ENCODE measurements around the gene CMTM6. TPM values are rescaled to one million over a fixed set of nuclear protein-coding genes. Genes with fewer than 3 reads are reported as not detected.

The CMTM6 gene
- total and polyA plus RNA-seq, 9 of the 15 experiments (the other 6 are each of a cell fraction or from before 2014, with no cell fraction given), result 8.9 to 39.7 (median 19.5) TPM

DNA sequence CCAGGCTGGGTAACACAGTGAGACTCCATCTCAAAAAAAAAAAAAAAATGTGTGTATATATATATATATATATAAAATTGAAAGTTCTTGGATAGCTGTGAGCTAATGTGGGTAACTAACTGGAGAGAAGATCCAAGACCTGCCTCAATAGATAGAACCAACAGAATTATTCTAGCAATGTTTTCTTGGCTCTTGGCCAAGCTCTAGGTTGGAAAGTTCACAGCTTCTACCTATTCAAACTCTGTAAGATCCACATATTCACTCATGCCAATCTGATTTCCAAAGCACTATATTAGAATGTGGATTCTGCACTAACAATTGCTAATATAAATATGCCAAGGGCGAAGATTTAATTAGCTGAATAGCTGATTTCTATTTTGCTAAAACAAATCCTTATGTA, 29.8 kb upstream of the CMTM6 start:
- H2AFZ ChIP-seq (ENCODE audit: low read depth, low read length), result no peak overlapping the region
- no peak overlapping the region for H3K27ac ChIP-seq (ENCODE audit: extremely low read depth, low read depth, low read length)
- H3K36me3 ChIP-seq (ENCODE audit: control insufficient read depth, insufficient read depth, low read length), result peaks cover 80% of the 10 kb centered on the region
- no peak overlapping the region for H3K9ac ChIP-seq (ENCODE audit: insufficient read depth in 1 of 2, low read depth in 2 of 2, low read length in 2 of 2)
- no peaks in the 10 kb centered on the region for H3K79me2 ChIP-seq (ENCODE audit: control insufficient read depth, insufficient read depth, low read length)
- in situ Hi-C loops (cut with MboI) (no loop called here), intact Hi-C loops (cut with micrococcal nuclease) (no loop called here)
- H3K9me1 ChIP-seq (ENCODE audit: control insufficient read depth, insufficient read depth, low read length), result no peaks in the 10 kb centered on the region
- H4K20me1 ChIP-seq (replicated peaks; ENCODE audit: control insufficient read depth, insufficient read depth, low read length), result no peaks in the 10 kb centered on the region
- 100% methylated on average over 1 of the region's 1 CpG for WGBS (ENCODE audit: insufficient coverage, low coverage, missing lambda C conversion rate)
- ATAC-seq, result no peak
- ChIA-PET POLR2A (interaction anchor here (0.7 to 1.1 kb wide), 3 partner anchors 9 to 55 kb away, joined by 3 to 4 read pairs (median 4); no protein-coding TSS in a partner anchor), CTCF (ENCODE audit: low intra/inter-chr PET ratio) (no interaction called here)
- BruUV-seq (replicated peaks), result no TSS peak
- H3K4me3 ChIP-seq, result no peak overlapping the region
- H3K9me3 ChIP-seq (replicated peaks; ENCODE audit: control insufficient read depth, insufficient read depth, low read depth, low read length), result no peaks in the 10 kb centered on the region
- no peak for DNase-seq (ENCODE audit: extremely low read depth in 1 of 4, low spot score in 3 of 4)
- no peaks in the 10 kb centered on the region for H3K4me1 ChIP-seq (replicated peaks in 1 of 2; ENCODE audit: control insufficient read depth in 2 of 2, insufficient read depth in 2 of 2, low read length in 2 of 2)
- no peak for FAIRE-seq
- TF ChIP-seq ZSCAN29 (IDR thresholded peaks at IDR 0.05), result no peak
- peak; percentile 67; the same call in 1 of the 2 replicates for TF ChIP-seq NFIX (CRISPR knock-in tag; IDR thresholded peaks at IDR 0.05; ENCODE audit: low read depth)
- peak; percentile 92 for TF ChIP-seq NFIC (IDR thresholded peaks at IDR 0.05)
- H3K27me3 ChIP-seq (ENCODE audit: control insufficient read depth in 2 of 2, insufficient read depth in 2 of 2, low read length in 2 of 2), result no peaks in the 10 kb centered on the region
- no peak overlapping the region for H3K4me2 ChIP-seq (ENCODE audit: insufficient read depth, low read length)

DNA sequence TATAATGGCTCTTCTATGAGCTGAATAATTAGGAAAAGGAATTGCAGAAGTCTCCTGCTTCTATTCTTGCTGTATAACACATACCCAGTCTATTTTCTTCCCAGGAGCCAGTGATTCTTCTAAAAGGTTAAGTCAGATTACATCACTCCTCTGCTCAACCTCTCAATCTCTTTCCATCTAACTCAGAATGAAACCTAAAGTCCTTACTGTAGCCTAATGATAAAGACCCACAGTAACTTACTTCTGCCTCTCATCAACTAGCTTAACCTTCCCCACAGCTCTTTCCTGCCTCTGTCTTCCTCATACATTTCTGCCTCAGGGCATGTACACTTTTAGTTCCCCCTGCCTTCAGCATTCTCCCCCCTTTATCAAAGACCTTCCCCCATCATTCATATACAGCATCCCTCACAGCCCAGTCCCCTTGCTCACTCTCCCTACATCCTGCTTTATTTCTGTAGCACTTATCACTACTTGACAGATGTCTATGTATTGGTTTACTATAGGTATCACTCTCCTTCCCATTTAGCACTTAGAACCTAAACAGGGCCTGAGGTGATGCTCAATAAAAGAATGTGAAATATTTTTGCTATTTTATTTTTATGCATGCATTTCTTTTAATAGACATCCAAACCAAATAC, 28.5 kb upstream of the CMTM6 start:
- Histone ChIP-seq H4K20me1 (replicated peaks; ENCODE audit: control insufficient read depth, insufficient read depth, low read length) (no peaks in the 10 kb centered on the region), H2AFZ (ENCODE audit: low read depth, low read length) (no peak overlapping the region), H3K9ac (ENCODE audit: insufficient read depth in 1 of 2, low read depth in 2 of 2, low read length in 2 of 2) (no peak overlapping the region), H3K36me3 (ENCODE audit: control insufficient read depth, insufficient read depth, low read length) (peaks cover 84% of the 10 kb centered on the region), H3K9me1 (ENCODE audit: control insufficient read depth, insufficient read depth, low read length) (no peaks in the 10 kb centered on the region), H3K27ac (ENCODE audit: extremely low read depth, low read depth, low read length) (no peak overlapping the region), H3K4me2 (ENCODE audit: insufficient read depth, low read length) (no peak overlapping the region), H3K4me3 (no peak overlapping the region), H3K4me1 (replicated peaks in 1 of 2; ENCODE audit: control insufficient read depth in 2 of 2, insufficient read depth in 2 of 2, low read length in 2 of 2) (no peaks in the 10 kb centered on the region), H3K27me3 (ENCODE audit: control insufficient read depth in 2 of 2, insufficient read depth in 2 of 2, low read length in 2 of 2) (no peaks in the 10 kb centered on the region), H3K79me2 (ENCODE audit: control insufficient read depth, insufficient read depth, low read length) (no peaks in the 10 kb centered on the region), H3K9me3 (replicated peaks; ENCODE audit: control insufficient read depth, insufficient read depth, low read depth, low read length) (no peaks in the 10 kb centered on the region)
- CTCF ChIA-PET (ENCODE audit: low intra/inter-chr PET ratio), result no interaction called here
- in situ Hi-C loops (cut with MboI) (no loop called here), intact Hi-C loops (cut with micrococcal nuclease) (no loop called here)
- DNase-seq (ENCODE audit: extremely low read depth in 1 of 4, low spot score in 3 of 4) (no peak), FAIRE-seq (no peak), ATAC-seq (peak; percentile 57)
- BruUV-seq (replicated peaks), result no TSS peak
- POLR2A ChIA-PET, result no interaction called here
- TF ChIP-seq, protein P1, sequence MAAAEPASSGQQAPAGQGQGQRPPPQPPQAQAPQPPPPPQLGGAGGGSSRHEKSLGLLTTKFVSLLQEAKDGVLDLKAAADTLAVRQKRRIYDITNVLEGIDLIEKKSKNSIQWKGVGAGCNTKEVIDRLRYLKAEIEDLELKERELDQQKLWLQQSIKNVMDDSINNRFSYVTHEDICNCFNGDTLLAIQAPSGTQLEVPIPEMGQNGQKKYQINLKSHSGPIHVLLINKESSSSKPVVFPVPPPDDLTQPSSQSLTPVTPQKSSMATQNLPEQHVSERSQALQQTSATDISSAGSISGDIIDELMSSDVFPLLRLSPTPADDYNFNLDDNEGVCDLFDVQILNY (CRISPR knock-in tag; IDR thresholded peaks at IDR 0.05), result no peak
- TF ChIP-seq RHOXF2B (CRISPR knock-in tag; conservative IDR thresholded peaks at IDR 0.05), result no peak
- no peak for TF ChIP-seq ZFP36 (IDR thresholded peaks at IDR 0.05; ENCODE audit: low read depth, low read length, partially characterized antibody)
- TF ChIP-seq ZBTB7A (IDR thresholded peaks at IDR 0.05; ENCODE audit: borderline replicate concordance, control insufficient read depth, low read depth, low read length), result no peak
- 0 out of 2 replicates have a peak, but pooled peaks have one; percentile 23 for TF ChIP-seq POLR2A (conservative IDR thresholded peaks at IDR 0.05)
- TF ChIP-seq DNMT1 (IDR thresholded peaks at IDR 0.05), result no peak
- TF ChIP-seq NFE2L1 (tag; IDR thresholded peaks at IDR 0.05; ENCODE audit: borderline replicate concordance, low read depth), result no peak
- no peak for TF ChIP-seq ETV1 (tag; conservative IDR thresholded peaks at IDR 0.05; ENCODE audit: low read depth)
- TF ChIP-seq, protein P2, sequence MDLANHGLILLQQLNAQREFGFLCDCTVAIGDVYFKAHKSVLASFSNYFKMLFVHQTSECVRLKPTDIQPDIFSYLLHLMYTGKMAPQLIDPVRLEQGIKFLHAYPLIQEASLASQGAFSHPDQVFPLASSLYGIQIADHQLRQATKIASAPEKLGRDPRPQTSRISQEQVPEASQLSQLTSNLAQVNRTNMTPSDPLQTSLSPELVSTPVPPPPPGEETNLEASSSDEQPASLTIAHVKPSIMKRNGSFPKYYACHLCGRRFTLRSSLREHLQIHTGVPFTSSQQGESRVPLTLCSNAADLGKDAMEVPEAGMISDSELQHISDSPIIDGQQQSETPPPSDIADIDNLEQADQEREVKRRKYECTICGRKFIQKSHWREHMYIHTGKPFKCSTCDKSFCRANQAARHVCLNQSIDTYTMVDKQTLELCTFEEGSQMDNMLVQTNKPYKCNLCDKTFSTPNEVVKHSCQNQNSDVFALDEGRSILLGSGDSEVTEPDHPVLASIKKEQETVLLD (IDR thresholded peaks at IDR 0.05), result no peak
- TF ChIP-seq CHD4 (IDR thresholded peaks at IDR 0.05; ENCODE audit: insufficient read depth, insufficient replicate concordance, low read depth, low read length, poor library complexity, severe bottlenecking), result no peak
- TF ChIP-seq, protein P3, sequence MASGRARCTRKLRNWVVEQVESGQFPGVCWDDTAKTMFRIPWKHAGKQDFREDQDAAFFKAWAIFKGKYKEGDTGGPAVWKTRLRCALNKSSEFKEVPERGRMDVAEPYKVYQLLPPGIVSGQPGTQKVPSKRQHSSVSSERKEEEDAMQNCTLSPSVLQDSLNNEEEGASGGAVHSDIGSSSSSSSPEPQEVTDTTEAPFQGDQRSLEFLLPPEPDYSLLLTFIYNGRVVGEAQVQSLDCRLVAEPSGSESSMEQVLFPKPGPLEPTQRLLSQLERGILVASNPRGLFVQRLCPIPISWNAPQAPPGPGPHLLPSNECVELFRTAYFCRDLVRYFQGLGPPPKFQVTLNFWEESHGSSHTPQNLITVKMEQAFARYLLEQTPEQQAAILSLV (tag; IDR thresholded peaks at IDR 0.05), result no peak

All from K562 (cell line).